Osteoblast (primary cell): Measurements from ENCODE around the gene GDNF. TPM values are rescaled to one million over a fixed set of nuclear protein-coding genes. Genes with fewer than 3 reads are reported as not detected.

Source experiments
- DNase-seq: peaks from one replicate; pipeline ENCODE4 v3.0.0; 2011; ENCODE audit warnings: low spot score, mixed read lengths; ENCODE audit not compliant: insufficient read length; ENCODE audit errors: missing footprints
- H2AFZ ChIP-seq: 2 replicates; pipeline ENCODE4 v1.6.0; 2011; ENCODE audit warnings: mild to moderate bottlenecking, low read length
- H3K27ac ChIP-seq: 2 replicates; pipeline ENCODE4 v1.5.1; 2011; ENCODE audit warnings: mild to moderate bottlenecking, low read depth, low read length, moderate library complexity
- H3K27me3 ChIP-seq: 2 replicates; pipeline ENCODE4 v1.6.0; 2012; ENCODE audit warnings: mild to moderate bottlenecking, control low read depth, inconsistent platforms, low read length, moderate library complexity; ENCODE audit not compliant: insufficient read depth
- H3K36me3 ChIP-seq: 2 replicates; pipeline ENCODE4 v1.5.1; 2011; ENCODE audit warnings: mild to moderate bottlenecking, low read length, control low read depth, moderate library complexity; ENCODE audit not compliant: insufficient read depth
- H3K4me1 ChIP-seq: 2 replicates; pipeline ENCODE4 v1.5.1; 2011; ENCODE audit warnings: mild to moderate bottlenecking, low read length, control low read depth, moderate library complexity; ENCODE audit not compliant: insufficient read depth
- H3K4me2 ChIP-seq: 2 replicates; pipeline ENCODE4 v1.6.0; 2011; ENCODE audit warnings: mild to moderate bottlenecking, low read length; ENCODE audit not compliant: insufficient read depth
- H3K4me3 ChIP-seq: fragments of 200-600 bp; sonication (generic); 3 replicates; pipeline ENCODE4 v1.5.1; 2012; ENCODE audit warnings: mild to moderate bottlenecking, low read length, inconsistent platforms; ENCODE audit not compliant: insufficient read depth
- H3K79me2 ChIP-seq: 2 replicates; pipeline ENCODE4 v1.6.0; 2012; ENCODE audit warnings: mild to moderate bottlenecking, low read length, control low read depth, inconsistent platforms; ENCODE audit not compliant: insufficient read depth
- H3K9me3 ChIP-seq: 2 replicates; pipeline ENCODE4 v1.5.1; 2011; ENCODE audit warnings: low read depth, low read length, control low read depth
- H4K20me1 ChIP-seq: 2 replicates; pipeline ENCODE4 v1.6.0; 2012; ENCODE audit warnings: mild to moderate bottlenecking, low read length, control low read depth; ENCODE audit not compliant: insufficient read depth
- CTCF ChIP-seq: IDR thresholded peaks from 2 replicates; pipeline ENCODE4 v1.5.1; 2011; ENCODE audit warnings: mild to moderate bottlenecking, low read depth, low read length, moderate library complexity; ENCODE audit errors: extremely low read depth
- total RNA-seq: library from RNA; depleted of rRNA; stranded (reverse); fragments of >200 nt; gene quantifications from 2 replicates; pipeline ENCODE4 v1.2.3, GENCODE V29; 2012

The GDNF gene
- total RNA-seq, 1 donor = 6.2 TPM

- Histone ChIP-seq H3K9me3 (no peaks in the 10 kb centered on the region), H2AFZ (no peak overlapping the region), H4K20me1 (no peaks in the 10 kb centered on the region), H3K36me3 (no peaks in the 10 kb centered on the region), H3K27me3 (no peaks in the 10 kb centered on the region), H3K27ac (no peak overlapping the region), H3K4me2 (no peak overlapping the region), H3K79me2 (no peaks in the 10 kb centered on the region), H3K4me1 (peaks cover 16% of the 10 kb centered on the region), H3K4me3 (no peak overlapping the region)
- DNase-seq = no peak
- no peak for TF ChIP-seq CTCF
Measured at GRCh38 chr5:37807621-37808301, 32.1 kb downstream of the GDNF start.

DNA sequence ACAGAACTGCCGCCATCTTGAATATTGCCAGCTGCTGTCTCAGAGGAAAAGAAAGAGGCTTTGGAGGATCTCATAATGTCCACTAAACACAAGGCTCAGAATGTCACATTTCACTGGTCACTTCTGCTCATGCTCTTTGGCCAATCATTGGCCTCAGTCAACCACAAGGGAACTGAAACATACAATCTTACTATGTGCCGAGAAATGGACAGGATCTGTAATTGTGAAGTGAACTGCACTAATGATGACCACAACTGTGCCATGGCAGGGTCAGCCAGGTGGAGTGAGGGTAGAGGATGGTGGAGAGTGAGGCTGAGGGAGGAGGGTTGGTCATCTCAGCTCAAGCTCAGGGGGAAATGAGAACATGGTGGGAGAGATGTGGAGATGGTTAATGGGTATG is 32.8 kb downstream of the GDNF start:
- Histone ChIP-seq H3K4me3 (no peak overlapping the region), H2AFZ (no peak overlapping the region), H3K27ac (no peak overlapping the region), H3K79me2 (no peaks in the 10 kb centered on the region), H3K36me3 (no peaks in the 10 kb centered on the region), H3K4me1 (peaks cover 16% of the 10 kb centered on the region), H3K9me3 (no peaks in the 10 kb centered on the region), H3K27me3 (no peaks in the 10 kb centered on the region), H3K4me2 (no peak overlapping the region), H4K20me1 (no peaks in the 10 kb centered on the region)
- TF ChIP-seq CTCF = no peak
- DNase-seq = no peak

GRCh38 chr5:37806476-37806875 is 33.4 kb downstream of the GDNF start:
- Histone ChIP-seq H3K9me3 (no peaks in the 10 kb centered on the region), H3K27me3 (no peaks in the 10 kb centered on the region), H3K36me3 (no peaks in the 10 kb centered on the region), H3K4me3 (no peak overlapping the region), H4K20me1 (no peaks in the 10 kb centered on the region), H2AFZ (no peak overlapping the region), H3K79me2 (no peaks in the 10 kb centered on the region), H3K4me2 (no peak overlapping the region), H3K4me1 (peaks cover 15% of the 10 kb centered on the region), H3K27ac (no peak overlapping the region)
- no peak for TF ChIP-seq CTCF
- DNase-seq = no peak

GRCh38 chr5:37806016-37806415 is 33.8 kb downstream of the GDNF start:
- H3K4me3 ChIP-seq = no peak overlapping the region
- H3K4me2 ChIP-seq = no peak overlapping the region
- H3K9me3 ChIP-seq = no peaks in the 10 kb centered on the region
- no peak for DNase-seq
- H2AFZ ChIP-seq = no peak overlapping the region
- H4K20me1 ChIP-seq = no peaks in the 10 kb centered on the region
- no peaks in the 10 kb centered on the region for H3K36me3 ChIP-seq
- H3K27me3 ChIP-seq = no peaks in the 10 kb centered on the region
- H3K4me1 ChIP-seq = peaks cover 11% of the 10 kb centered on the region
- no peaks in the 10 kb centered on the region for H3K79me2 ChIP-seq
- TF ChIP-seq CTCF = no peak
- no peak overlapping the region for H3K27ac ChIP-seq
